Smooth muscle cell of the brain vasculature (primary cell): ENCODE results near the gene MVP.
"Not testable (repeated sequence)": the region's sequence is repeated elsewhere in the genome, so short reads cannot be mapped to it uniquely, and the experiment has no call there.

Source experiments
- DNase-seq: peaks from one replicate; pipeline ENCODE4 v3.0.0-alpha.2; 2012; ENCODE audit warnings: low read depth, low spot score

The MVP gene

GRCh38 chr16:29820271-29820701 is at the start of gene MVP:
TSS of gene MVP (plus strand) at chr16:29820462. CDS start at chr16:29830550, 10,088 bp downstream.
- no peak for DNase-seq

GRCh38 chr16:29772330-29772729 is 47.9 kb upstream of the MVP start:
- DNase-seq: not testable (repeated sequence)

GRCh38 chr16:29774730-29775129 is 45.5 kb upstream of the MVP start:
- no peak for DNase-seq

DNA sequence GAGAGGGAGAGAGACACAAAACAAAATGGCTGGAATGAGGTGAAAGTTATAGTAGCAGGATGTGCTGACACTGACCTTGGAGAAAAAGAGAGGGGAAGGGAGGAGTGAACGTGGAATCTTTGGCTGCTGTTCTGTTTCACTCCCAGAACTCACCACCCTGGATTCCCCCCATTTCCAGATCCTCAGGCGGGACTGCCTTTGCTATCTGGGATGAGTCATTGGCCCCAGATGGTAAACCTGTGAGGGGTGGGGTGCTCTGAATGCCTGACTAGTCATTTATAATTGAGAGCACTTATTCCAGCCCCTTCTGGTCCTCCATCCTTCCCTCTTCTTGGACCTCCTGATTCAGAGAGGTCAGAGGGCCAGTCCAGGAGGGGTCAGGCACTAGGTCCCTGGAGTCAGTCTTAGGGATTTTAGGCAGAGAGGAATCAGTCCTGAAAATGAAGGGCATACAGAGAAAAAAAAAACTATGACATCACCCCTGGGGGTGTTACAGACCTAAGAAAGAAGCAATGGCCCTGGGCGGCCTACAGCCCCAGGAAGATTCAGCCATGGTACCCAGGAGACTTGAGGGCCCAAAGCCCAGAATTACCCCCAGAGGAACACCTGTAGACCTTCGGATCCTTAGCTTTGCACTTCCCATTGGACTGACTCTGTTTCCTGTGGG is 44.4 kb upstream of the MVP start:
- no peak for DNase-seq

GRCh38 chr16:29777576-29778350 is 42.5 kb upstream of the MVP start, which contains the start of gene ZG16:
TSS of gene ZG16 (plus strand) at chr16:29778256. CDS start at chr16:29779267, 1,011 bp downstream.
- DNase-seq: no peak

- no peak for DNase-seq
These were observed 40.8 kb upstream of the MVP start for GRCh38 chr16:29779474-29779873.

- not testable (repeated sequence) for DNase-seq
These were observed 36.9 kb upstream of the MVP start for GRCh38 chr16:29783094-29783953.

GRCh38 chr16:29784157-29784556 is 36.1 kb upstream of the MVP start:
- DNase-seq: no peak

DNA sequence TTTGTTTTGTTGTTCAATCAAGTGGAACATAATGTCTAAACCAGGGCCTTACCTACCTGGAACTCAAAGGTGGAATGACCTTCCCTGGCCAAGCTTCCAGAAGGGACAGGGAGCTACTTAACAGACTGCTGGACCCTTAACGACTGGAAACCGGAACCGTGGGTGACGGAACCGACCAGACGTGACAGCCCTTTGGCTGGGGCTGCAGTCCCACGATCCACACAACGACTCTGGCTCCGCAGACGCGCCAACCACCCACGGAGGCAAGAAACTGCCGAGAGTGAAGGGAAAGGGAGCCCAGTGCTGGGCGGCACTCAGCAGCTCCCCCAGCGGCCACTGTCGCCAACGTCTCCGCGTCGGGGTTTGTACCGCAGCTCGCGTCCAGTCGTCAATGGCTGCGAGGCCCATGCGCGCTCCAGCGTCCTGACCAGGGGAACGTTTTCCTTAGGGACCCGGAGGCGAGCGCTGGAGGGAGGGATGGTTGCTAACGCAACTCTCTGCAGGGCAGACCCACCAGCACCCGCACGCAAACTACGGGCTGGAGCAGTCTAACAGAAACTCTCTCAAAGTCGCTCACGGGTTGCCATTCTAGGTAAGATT is 35.3 kb upstream of the MVP start:
- no peak for DNase-seq

GRCh38 chr16:29787155-29787554 is 33.1 kb upstream of the MVP start:
- DNase-seq: not testable (repeated sequence)

- no peak for DNase-seq
These were observed 30.5 kb upstream of the MVP start for GRCh38 chr16:29789775-29790182.

DNA sequence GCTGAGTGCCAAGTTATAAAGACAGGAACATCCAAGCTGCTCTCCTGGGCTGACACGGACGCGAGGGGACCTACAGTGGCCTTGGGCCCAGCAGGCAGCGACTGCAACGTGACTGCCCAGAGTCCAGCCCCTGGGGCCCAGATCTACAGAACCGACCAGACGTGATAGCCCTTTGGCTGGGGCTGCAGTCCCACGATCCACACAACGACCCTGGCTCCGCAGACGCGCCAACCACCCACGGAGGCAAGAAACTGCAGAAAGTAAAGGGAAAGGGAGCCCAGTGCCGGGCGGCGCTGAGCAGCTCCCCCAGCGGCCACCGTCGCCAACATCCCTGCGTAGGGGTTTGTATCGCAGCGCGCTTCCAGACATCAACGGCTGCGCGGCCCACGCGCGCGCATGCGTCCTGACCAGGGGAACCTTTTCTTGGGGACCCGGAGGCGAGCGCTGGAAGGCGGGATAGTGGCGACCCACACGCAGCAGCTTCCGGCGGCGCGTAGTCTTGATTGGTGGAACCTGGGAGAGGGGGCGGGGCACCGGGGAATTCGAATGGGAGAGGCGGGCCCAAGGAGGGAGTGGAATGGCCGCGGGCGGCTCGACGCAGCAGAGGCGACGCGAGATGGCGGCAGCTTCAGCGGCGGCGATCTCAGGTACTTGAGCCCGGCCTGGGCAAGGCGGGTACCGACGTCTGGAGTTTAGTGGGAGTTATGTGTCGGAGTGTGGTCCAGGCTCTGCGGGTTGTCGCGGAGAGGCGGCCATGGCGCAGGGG is 29.9 kb upstream of the MVP start, which contains the start of gene KIF22:
KIF22 (plus strand) TSS at position 569 of the 766 bp plus-strand sequence; CDS start at position 578, 9 bp downstream.
- peak; percentile 99 for DNase-seq

DNA sequence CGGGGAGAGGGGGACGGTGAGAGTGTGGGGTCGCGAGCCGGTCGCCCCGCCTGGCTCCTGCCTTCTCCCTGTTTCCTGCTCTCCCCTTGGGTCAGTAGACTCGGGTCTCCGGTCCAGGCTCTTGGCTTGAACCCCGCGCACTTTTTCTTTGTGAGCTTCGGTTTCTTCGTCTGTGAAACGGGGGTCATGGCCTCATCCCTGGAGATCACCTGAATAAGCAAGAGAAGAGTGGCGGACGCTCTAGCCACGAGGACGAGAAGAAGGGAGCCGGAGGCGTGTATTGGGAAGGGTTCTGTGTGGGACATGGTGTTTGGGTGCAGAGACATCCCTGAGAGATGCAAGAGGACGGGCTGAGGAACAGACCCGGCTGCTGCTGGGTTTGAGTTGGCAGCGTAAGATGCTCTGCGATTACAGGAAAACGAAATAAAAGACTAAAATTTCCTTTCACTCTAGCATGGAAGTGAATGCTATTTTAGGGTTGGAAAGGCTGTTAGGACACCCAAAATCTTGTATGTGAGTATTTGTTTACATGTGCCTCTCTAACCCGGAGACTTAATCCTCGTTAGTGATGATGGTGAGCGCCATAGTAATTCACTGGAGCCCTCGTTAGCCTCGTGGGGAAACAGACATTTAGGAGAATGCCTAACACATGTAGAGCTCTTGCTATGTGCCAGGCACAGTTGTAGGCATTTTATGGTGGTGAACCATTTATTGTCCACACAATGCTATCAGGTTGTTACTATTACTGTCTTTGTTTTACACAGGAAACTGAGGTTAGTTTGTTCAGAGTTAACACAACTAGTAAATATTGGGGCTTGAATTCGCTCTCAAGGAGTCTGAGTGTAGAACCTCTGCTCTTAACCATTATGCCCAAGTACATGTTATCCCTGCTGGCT is 29.1 kb upstream of the MVP start:
- no peak for DNase-seq

GRCh38 chr16:29791845-29792807 is 28.1 kb upstream of the MVP start:
- DNase-seq: no peak

DNA sequence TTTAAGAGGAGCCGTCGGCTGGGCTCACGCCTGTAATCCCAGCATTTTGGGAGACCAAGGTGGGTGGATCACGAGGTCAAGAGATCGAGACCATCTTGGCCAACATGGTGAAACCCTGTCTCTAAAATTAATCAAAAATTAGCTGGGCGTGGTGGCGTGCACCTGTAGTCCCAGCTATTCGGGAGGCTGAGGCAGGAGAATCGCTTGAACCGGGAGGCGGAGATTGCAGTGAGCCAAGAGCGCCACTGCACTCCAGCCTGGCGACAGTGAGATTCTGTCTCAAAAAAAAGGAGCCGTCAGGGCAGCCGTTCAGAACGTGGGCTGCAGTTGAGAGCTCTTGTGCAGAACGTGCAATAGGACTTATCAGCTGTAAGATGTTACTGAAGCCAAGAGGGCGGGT is 27.1 kb upstream of the MVP start:
- DNase-seq: not testable (repeated sequence)

DNA sequence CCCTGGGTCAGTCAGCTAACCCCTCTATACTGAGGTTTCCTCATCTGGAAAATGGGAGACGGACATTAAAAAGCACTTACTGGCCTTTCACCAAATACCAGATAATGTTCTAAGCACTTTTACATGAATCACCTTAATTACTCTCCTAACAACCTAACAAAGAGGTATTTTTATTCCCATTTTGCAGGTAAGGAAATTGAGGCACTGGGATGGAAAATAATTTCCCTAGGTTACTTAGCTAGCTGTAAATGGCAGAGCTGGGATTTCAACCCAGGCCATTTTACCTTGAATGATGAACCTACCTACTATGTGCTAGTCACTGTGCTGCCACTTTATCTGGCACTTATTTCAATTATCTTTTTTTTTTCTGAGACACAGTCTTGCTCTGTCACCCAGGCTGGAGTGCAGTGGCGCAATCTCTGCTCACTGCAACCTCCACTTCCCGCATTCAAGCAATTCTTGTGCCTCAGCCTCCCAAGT is 26.0 kb upstream of the MVP start:
- DNase-seq: no peak

GRCh38 chr16:29802416-29802935 is 17.8 kb upstream of the MVP start:
- no peak for DNase-seq

GRCh38 chr16:29804020-29804419 is 16.2 kb upstream of the MVP start:
- no peak for DNase-seq
